C4-2B (cell line): ENCODE data around the gene BPHL.
"Not testable (repeated sequence)": the region's sequence is repeated elsewhere in the genome, so short reads cannot be mapped to it uniquely, and the experiment has no call there.

Source experiments
- H3K27ac ChIP-seq: fragments of 450-650 bp; 2 replicates; pipeline ENCODE4 v1.5.1; 2017
- ZFX ChIP-seq: fragments of 450-650 bp; IDR thresholded peaks from 2 replicates; pipeline ENCODE4 v1.6.1; 2017
- TF ChIP-seq, protein P1 (sequence below): fragments of 450-650 bp; conservative IDR thresholded peaks from 2 replicates; pipeline ENCODE4 v1.5.1; 2017; ENCODE audit warnings: mild to moderate bottlenecking

BPHL gene

DNA sequence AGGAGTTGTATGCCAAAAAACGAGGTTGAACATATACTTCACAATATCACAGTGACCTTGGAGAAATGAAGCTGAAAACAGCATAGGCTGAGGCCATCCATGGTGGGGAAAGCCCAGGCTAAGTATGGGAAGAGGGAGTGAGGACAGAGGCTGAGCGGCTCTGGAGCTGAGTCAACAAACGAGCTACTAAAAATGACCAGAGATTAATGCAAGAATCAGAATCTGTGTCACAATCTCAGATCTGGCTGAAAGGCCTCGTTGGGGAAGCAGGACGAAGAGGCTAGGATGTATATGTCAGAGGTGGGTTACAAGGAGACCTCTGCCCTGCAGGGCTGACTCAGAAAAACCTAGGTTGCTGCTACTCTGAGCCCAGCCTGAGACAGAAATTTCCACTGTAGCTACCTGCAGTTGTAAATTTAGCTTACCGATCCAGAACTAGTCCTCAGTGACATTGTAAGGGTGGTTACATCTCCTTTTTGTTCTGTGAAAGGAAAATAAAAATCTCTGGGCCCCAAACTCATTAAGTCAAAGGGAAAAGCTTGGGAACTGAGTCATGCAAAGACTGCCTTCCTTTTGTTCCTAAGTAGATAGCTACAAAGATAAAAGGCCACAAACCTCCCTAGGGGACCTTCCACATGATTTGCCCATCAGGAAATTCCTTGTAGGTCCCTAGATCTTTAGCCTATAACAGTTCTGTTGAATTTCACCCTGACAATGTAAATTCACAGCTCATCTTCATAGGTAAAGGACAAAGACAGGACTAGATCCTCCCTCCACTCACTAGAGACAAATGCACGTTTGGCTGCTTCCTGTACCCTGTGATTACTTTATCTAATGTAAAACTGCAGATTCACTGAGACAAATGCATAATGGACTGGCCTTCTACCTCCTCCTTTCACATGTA, 47.4 kb downstream of the BPHL start:
- TF ChIP-seq, protein P1, sequence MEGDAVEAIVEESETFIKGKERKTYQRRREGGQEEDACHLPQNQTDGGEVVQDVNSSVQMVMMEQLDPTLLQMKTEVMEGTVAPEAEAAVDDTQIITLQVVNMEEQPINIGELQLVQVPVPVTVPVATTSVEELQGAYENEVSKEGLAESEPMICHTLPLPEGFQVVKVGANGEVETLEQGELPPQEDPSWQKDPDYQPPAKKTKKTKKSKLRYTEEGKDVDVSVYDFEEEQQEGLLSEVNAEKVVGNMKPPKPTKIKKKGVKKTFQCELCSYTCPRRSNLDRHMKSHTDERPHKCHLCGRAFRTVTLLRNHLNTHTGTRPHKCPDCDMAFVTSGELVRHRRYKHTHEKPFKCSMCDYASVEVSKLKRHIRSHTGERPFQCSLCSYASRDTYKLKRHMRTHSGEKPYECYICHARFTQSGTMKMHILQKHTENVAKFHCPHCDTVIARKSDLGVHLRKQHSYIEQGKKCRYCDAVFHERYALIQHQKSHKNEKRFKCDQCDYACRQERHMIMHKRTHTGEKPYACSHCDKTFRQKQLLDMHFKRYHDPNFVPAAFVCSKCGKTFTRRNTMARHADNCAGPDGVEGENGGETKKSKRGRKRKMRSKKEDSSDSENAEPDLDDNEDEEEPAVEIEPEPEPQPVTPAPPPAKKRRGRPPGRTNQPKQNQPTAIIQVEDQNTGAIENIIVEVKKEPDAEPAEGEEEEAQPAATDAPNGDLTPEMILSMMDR = no peak
- no peak for TF ChIP-seq ZFX
- no peak overlapping the region for H3K27ac ChIP-seq

DNA sequence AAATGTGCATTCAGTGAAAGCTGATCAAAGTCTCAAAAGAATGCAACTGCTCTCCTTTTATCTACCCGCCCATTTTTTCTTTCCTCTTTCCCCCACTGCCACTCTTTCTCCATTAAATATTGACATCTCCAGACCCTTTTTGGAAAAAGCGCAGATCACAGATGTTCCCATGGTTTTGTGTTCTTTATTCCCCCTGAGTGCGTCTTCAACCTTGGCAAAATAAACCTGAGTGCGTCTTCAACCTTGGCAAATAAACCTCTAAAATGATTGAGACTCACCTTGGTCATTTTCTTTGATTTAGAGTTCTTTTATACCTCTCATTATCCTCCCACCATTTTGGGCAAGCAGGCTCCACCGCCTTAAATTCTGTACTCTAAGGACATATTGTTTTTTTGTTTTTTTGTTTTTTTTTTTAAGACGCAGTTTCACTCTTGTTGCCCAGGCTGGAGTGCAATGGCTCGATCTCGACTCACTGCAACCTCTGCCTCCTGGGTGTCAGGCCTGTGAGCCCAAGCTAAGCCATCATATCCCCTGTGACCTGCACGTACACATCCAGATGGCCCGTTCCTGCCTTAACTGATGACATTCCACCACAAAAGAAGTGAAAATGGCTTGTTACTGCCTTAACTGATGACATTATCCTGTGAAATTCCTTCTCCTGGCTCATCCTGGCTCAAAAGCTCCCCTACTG, 48.2 kb downstream of the BPHL start:
- not testable (repeated sequence) for H3K27ac ChIP-seq

DNA sequence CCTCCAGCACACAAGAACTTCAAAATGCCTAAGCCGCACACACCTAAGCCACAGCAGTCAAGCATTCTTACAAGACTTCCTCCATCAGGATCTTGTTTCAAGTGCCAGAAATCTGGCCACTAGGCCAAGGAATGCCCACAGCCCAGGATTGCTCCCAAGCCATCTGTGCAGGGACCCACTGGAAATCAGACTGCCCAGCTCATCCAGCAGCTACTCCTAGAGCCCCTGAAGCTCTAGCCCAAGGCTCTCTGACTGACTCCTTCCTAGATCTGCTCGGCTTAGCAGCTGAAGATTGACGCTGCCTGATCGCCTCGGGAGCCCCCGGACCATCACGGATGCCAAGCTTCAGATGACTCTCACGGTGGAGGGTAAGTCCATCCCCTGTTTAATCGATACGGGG, 49.5 kb downstream of the BPHL start:
- H3K27ac ChIP-seq = not testable (repeated sequence)

DNA sequence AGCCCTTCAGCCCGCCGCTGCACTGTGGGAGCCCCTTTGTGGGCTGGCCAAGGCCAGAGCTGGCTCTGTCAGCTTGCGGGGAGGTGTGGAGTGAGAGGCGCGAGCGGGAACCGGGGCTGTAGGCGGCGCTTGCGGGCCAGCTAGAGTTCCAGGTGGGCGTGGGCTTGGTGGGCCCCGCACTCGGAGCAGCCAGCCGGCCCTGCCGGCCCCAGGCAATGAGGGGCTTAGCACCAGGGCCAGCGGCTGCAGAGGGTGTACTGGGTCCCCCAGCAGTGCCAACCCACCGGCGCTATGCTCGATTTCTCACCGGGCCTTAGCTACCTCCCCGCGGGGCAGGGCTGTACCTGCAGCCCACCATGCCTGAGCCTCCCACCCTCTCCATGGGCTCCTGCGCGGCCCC, 52.2 kb downstream of the BPHL start:
- H3K27ac ChIP-seq = not testable (repeated sequence)

DNA sequence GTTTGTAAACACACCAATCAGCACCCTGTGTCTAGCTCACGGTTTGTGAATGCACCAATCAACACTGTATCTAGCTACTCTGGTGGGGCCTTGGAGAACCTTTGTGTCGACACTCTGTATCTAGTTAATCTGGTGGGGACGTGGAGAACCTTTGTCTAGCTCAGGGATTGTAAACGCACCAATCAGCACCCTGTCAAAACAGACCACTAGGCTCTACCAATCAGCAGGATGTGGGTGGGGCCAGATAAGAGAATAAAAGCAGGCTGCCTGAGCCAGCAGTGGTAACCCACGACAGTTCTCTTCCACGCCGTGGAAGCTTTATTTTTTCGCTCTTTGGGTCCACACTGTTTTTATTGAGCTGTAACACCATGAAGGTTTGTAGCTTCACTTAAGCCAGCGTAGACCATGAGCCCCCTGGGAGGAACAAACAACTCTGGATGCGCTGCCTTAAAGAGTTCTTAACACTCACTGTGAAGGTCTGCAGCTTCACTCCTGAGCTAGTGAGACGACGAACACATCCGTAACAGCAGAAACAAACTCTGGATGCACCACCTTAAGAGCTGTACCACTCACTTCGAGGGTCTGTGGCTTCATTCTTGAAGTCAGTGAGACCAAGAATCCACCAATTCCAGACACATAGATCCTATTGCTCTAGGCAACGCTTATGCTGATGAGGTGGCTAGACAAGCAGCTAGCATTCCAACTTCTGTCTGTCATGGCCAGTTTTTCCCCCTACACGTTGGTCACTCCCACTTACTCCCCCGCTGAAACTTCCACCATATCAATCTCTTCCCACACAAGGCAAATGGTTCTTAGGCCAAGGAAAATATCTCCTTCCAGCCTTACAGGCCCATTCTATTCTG, 53.0 kb downstream of the BPHL start:
- H3K27ac ChIP-seq = not testable (repeated sequence)

DNA sequence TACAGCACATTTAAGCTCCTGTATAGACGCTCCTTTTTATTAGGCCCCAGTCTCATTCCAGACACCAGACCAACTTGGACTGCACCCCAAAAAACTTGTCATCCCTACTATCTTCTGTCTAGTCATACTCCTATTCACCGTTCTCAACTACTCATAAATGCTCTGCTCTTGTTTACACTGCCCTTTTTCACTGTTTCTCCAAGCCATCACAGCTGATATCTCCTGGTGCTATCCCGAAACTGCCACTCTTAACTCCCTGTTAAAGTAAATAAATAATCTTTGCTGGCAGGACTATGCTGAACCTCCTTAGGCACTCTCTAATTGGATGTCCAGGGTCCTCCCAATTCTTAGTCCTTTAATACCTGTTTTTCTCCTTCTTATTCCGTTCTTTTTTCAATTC, 54.3 kb downstream of the BPHL start:
- not testable (repeated sequence) for H3K27ac ChIP-seq

DNA sequence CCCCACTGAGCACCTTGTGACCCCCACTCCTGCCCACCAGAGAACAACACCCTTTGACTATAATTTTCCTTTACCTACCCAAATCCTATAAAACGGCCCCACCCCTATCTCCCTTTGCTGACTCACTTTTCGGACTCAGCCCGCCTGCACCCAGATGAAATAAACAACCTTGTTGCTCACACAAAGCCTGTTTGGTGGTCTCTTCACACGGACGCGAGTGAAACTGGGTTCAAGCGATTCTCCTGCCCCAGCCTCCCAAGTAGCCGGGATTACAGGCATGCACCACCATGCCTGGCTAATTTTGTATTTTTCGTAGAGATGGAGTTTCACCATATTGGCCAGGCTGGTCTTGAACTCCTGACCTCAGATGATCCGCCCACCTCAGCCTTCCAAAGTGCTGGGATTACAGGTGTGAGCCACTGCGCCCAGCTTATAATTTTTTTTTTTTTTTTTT, 55.2 kb downstream of the BPHL start:
- not testable (repeated sequence) for H3K27ac ChIP-seq

DNA sequence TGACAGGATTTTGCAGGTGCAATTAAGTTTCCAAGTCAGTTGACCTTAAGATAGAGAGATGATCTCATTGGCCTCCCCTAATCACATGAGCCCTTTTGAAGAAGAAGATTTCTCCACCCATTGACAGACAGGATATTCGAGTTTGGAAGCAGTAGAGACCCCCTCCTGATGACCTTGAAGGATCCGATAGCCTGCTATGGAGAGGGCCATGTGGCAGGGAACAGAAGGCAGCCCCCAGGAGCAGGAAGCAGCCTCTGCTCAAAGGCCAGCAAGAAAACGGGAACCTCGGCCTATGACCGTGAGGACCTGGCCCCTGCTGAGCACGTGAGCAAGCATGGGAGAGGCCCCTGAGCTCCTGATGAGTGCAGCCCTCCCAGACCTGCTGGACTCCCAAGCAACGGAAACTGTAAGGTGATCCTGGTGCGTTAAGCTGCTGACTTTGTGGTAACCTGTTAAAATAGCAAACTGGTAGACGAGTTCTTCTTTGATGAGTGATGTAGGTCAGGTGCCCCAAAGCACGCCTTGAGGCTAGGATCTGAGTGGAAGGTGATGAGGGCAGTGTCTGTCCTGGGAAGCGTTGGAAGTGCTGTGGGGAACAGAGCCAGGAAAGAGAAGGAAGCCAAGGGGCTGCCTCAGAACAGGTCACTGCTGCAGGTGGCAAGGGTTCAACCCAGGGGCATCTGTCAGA, 57.3 kb downstream of the BPHL start:
- no peak for TF ChIP-seq ZFX
- TF ChIP-seq, protein P1 = no peak
- no peak overlapping the region for H3K27ac ChIP-seq

DNA sequence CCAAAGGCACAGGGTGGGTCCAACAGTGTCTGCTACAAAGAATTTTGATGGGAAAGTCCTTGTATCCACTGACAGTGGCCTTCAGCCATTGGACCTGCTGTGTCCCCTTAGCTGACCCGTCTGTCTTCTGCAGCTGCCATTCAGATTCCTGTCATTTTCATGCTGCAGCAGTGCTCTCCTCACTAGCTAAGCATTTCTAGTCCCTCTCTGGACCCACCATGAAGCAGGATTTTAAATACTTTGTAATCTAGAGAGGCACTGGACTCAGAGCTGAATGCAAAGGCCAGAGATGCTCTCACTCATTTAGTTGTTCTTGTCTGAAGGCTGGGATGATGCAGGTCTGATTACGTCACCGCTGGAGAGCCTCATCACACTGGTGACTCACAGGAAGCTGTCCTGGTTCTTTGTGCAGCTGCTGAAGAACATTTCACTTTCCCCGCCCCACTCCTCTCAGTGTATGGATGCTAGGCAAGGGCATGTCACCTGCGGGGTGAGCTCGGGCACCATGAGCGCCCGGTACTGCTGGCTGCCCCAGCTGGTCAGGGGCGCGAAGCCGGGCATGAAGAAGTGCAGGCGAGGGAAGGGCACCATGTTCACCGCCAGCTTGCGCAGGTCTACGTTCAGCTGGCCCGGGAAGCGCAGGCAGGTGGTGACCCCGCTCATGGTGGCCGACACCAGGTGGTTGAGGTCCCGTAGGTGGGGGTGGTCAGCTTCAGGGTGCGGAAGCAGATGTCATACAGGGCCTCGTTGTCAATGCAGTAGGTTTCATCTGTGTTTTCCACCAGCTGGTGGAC, 58.2 kb downstream of the BPHL start:
- no peak for TF ChIP-seq ZFX
- TF ChIP-seq, protein P1 = no peak
- no peak overlapping the region for H3K27ac ChIP-seq

DNA sequence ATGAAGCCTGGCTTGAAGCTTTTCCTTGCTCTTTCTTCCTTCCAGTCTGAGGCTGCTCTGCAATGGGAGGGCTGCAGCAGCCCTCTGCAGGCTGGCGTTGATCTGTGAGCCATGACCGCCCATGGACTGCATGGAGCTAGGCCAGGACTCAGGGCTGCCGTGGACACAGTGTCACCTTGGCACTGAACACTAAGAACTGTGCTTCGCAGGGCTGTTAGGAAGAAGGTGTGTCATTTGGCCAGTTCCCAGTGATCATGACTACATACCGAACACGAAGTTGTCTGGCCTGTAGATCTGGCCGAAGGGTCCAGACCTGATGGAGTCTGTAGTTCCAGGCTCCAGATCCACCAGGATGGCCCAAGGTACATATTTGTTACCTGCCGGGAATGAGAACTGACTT, 60.2 kb downstream of the BPHL start:
- H3K27ac ChIP-seq = peak overlapping the region; percentile 12; the same call in 1 of the 2 replicates

DNA sequence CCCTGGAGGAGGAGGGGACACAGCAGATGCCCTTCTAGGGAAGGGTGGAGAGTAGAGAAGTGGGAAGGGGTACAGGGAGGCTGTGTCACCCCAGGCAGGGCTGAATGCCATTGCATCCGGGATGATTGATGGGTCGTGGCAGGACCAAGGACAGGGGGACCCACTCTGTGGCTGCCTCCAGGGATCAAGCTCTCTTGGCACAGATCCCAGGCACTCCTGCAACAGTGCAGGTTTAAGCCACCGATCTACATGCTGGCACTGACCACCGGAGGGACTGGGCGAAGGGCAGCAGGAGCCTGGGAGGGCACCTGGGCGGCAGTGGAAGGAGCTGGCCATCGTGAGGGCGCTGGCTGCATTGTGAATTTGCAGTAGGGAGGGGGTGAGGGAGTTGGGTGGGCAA, 61.4 kb downstream of the BPHL start:
- not testable (repeated sequence) for H3K27ac ChIP-seq
